Activated CD4-positive, alpha-beta T cell treated with anti-CD3 and anti-CD28 coated beads for 24 hours (primary cell): Measurements from ENCODE around the gene SYNDIG1.

Experiments
- DNase-seq, 2 donors: peaks; one replicate each; pipeline ENCODE4 v3.0.0-alpha.2; 2020; ENCODE audit warnings: low read depth in 2 of 2

The SYNDIG1 gene

DNA sequence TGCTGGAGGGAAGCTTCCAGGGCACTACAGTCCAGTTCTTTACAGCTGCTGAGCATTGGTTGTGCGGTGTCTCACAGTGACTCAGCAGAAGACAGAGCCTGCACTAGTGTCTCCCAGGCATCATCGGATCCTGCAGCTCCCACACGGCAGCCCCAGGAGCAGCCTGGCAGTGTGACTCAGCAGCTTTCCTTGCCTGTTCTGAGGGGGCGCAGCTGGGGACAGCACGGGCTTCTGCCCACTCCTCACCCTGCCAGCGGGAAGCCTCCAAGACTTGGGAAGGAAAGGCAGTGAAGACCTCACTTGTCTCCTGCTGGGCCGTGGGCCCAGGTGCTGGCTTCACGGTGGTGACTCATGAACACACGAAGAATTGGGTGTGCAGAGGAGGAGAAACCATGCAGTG lies 165.4 kb downstream of the SYNDIG1 start:
- DNase-seq, result no peak

- DNase-seq, result no peak
Measured at GRCh38 chr20:24636626-24637025, 167.2 kb downstream of the SYNDIG1 start.

GRCh38 chr20:24637087-24637486 lies 167.7 kb downstream of the SYNDIG1 start:
- DNase-seq, result no peak

DNA sequence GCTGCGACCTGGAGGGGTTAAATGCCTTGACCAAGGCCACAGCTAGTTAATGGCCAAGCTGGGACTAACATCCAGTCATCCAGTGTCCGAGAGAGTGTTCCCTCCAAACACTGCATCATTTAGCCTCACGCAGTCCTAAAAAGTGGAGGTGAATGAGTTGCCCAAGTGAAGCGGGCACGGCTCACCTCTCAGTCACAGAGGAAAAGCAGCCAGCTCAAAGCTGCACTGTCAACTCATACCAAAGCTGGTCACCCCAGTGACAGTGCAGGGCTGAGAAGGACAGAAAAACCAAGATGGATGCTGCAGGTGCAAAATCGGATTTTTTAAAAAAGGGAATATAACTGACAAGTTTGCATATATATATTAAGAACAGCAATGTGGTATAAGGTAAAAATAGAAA lies 168.5 kb downstream of the SYNDIG1 start:
- DNase-seq, result no peak

DNA sequence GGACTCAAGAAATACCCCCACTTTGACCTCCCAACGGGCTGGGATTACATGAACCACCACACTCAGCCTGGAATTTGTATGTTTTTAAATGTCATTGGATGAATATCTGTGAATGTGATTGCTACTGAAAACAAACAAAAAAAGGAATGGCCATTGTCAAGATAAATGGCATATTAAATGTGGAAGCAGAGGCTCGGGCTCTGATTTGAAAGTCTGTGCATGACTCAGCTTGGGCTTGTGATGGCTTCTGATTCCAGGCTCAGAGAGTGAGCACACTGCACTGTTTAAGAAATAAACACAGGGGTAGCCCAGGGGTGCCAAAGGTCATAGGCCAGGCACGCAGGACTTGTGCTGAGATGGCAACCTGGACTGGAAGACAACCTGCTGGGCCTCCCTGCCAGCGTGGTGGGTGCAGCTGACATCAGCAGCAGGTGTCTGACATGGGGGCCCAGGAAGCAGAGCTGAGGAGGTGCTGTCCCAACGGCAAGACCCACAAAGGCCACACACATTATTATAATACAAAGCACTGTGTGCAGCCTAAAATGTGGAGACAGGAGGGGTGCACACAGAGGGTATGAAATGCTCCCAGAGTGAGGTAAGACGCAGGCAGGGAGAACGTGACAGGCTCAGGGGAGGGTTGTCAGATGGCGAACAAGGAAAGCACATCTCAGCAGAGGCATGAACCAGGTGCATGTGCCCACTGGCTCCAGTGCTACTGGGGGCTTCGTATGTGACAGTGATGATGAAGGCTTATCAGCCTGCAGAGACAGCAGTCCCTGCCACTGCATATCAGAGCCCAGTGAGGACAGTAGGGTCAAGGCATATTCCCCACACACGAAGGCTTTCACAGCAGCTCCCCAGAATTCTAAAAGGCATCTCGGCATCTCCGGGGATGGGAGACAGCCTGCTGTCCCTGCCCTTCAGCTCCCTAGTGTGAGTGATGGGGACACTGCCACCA lies 169.4 kb downstream of the SYNDIG1 start:
- no peak for DNase-seq

- no peak for DNase-seq
Measured at GRCh38 chr20:24640276-24640675, 170.8 kb downstream of the SYNDIG1 start.

- DNase-seq, result no peak
Measured at GRCh38 chr20:24640686-24641085, 171.3 kb downstream of the SYNDIG1 start.

DNA sequence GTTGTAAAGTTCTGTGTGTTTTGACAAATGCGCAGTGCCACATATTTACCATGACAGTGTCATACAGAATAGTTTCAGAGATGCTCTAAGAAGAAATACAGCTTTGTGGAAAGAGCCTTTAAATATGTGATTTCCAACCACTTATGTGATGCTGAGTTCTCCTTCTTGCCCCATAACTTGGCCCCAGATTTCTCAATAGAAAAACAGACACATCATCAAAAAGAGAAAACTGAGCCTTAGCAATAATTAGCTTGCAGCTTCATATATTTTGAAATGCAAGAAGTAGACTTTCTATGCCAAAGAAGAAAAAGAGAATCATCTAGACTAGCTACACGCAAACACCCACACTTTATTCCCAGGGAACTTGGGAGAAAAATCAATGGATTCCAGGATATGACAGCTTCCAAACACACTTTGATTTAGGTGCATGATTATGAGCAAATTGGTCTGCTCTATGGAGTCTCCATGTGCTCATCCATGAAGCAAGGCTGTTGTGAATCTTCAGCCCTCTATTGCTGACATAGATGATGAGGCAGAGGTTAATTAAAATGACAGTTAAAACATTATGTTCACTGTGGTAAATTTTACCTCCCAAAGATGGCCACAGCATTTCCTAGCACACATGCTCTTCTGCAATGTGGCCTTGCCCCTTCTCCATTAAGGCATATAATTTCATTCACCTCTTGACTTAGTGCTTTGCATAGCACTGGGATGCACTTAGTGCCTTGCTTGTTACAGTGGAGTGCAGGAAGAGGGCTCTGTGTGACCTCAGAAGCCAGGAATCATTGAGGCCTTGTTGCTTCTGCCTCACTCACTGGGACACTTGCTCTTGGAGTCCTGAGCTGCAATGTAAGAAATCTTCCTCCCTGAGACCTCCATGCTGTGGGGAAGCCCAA lies 174.6 kb downstream of the SYNDIG1 start:
- DNase-seq, result no peak

DNA sequence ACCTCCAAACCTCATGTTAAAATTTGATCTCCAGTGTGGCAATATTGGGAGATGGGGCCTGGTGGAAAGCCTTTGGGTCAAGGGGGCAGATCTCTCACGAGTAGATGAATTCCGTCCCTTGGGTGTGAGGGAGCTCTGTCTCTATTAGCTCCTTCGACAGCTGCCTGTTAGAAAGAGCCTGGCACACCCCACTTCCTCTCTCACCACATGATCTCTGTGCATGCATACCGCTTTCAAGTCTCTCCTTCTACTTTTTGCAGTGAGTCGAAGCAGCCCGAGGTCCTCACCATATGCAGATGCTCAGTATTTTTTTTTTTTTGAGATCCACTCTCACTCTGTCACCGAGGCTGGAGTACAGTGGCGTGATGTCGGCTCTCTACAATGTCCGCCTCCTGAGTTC lies 176.9 kb downstream of the SYNDIG1 start:
- DNase-seq, result no peak

GRCh38 chr20:24647713-24648112 lies 178.3 kb downstream of the SYNDIG1 start:
- DNase-seq, result no peak

GRCh38 chr20:24648481-24648880 lies 179.1 kb downstream of the SYNDIG1 start:
- no peak for DNase-seq

GRCh38 chr20:24648919-24649318 lies 179.5 kb downstream of the SYNDIG1 start:
- no peak for DNase-seq

- no peak for DNase-seq
Measured at GRCh38 chr20:24649787-24650490, 180.5 kb downstream of the SYNDIG1 start.

DNA sequence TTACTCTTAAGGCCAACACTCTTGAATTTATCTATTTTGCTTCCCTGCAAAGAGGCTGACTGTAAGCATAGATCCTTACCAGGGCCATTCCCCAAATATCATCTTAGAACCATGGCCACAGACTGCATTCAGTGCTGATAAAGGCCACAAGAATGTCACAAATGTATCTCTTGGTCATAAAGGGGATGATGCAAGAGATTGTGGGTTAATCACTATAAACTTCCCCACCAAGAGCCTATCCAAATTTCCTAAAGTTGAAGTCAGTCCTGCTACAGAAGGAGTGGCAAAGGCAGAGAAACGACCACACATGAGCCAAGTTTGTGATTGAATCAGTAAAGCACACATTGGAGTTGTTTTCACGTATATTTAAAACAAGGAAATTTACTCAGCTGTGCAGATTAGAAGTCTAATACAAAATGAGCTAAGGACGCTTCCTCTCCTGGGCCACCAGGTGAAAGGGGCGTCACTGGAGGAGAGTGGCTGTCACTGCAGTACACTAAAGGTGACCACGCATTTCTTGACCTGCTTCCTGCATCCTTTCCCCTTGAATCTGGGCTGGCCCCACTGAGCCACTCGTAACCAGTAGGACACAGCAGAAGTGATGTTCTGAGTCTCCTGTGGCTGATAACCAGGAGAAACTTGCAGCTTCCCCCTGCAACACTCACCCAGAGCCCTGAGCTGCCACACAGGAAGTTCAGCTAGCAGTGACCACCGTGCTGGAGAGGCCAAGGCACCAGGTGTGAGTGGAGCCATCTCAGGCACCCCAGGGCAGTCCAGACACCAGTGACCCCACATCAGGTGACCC lies 181.9 kb downstream of the SYNDIG1 start:
- DNase-seq, result no peak

DNA sequence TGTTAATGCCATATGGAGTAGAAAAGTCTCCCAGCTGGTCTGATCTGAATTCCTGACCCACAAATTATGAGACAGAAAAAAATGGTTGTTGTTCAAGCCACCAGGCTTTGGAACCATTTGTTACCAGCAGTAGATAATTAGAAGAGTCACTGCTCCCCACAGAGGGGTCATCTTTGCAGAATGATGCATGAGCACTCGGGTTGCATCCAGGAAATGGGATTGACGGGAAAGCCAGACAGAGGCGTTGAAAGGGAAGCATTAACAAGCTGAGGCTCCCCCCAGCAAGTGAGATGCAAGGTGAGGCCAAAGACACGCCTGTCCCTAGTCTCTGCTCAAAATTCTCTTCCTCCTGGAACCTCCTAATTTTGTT lies 182.5 kb downstream of the SYNDIG1 start:
- DNase-seq, result no peak

DNA sequence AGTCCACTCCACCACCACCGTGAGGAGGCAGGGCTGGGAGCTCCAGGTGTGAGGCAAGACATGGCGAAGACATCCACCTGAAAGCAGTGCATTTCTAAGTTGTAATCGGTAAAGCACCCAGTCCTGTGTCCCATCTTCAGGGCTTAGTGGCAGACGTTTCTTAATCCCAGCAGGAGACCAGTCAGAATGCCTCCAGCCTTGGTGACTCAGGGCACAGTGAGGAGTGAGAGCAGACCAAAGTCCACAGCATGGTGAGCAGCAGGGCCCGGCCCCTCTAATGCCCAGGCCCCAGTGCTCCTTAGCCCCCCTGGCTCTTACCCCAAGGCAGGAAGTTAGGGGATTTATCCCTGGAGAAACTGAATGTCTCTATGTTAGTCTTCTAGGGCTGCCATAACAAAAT lies 183.9 kb downstream of the SYNDIG1 start:
- DNase-seq, result no peak

GRCh38 chr20:24654425-24654824 lies 185.0 kb downstream of the SYNDIG1 start:
- DNase-seq, result no peak

DNA sequence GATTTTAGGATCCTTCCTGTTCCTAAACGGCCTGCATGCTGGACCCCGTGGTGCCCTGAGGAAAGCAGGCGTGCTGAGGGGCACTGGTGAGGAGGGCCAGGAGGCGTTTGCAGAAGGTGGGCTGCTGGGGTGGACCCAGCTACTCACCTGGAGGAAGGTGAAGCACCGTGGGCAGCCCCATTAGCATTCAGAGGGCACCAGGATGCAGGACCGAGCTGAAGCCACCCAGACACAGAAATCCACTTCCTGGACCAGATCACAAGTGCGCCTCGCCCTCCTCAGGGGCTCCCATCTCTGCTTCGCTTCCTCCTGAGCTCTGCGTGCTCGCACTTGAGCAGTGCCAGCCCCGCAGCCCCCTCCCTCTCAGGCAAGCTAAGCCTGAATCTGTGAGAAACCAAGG lies 187.0 kb downstream of the SYNDIG1 start:
- no peak for DNase-seq

DNA sequence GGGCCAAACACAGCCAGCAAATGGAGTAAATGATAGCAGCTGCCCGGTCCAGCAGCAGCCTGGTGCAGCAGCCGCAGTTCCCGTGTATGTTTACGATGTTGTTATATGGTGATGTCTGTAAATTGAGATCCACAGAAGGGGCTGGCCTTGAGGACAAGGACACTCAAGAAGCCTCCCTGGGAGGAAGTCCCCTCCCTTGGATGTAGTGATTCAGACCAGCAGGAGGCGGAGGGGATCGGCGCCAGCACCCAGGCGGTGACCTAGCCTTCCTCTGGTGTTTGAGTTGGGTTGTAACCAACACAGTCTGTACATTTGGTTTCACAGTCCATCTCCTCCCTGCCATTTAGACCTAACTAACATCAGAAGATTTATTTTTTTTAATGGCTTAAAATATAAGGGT lies 187.8 kb downstream of the SYNDIG1 start:
- DNase-seq, result no peak

- DNase-seq, result no peak
Measured at GRCh38 chr20:24657878-24658620, 188.6 kb downstream of the SYNDIG1 start.
